Aorta (tissue), 5 donors: Measurements from ENCODE around the gene TAAR5. TPM values are rescaled to one million over a fixed set of nuclear protein-coding genes. Genes with fewer than 3 reads are reported as not detected.

Source experiments
- ATAC-seq: fragments of 200-7000 bp; cut with Tn5 transposase; one replicate; pipeline ENCODE4 v1.9.1; 2022; ENCODE audit warnings: moderate library complexity; ENCODE audit not compliant: low FRiP score
- DNase-seq, 2 donors: peaks; one replicate each; pipeline ENCODE4 v3.0.0-alpha.2; 2020
- H3K27ac ChIP-seq, 2 donors: one replicate each; pipeline ENCODE4 v1.5.1; 2013; ENCODE audit warnings: low read length in 2 of 2, mild to moderate bottlenecking in 2 of 2, moderate library complexity in 2 of 2, control low read depth in 1 of 2, inconsistent platforms in 1 of 2, low read depth in 1 of 2
- H3K27me3 ChIP-seq, 2 donors: one replicate each; pipeline ENCODE4 v1.6.1; 2013; ENCODE audit warnings: control low read depth in 1 of 2, low read length in 1 of 2, mild to moderate bottlenecking in 1 of 2, moderate library complexity in 1 of 2; ENCODE audit not compliant: insufficient read depth in 2 of 2, control insufficient read depth in 1 of 2
- H3K36me3 ChIP-seq, 2 donors: one replicate each; pipeline ENCODE4 v1.6.1; 2013; ENCODE audit warnings: control low read depth in 1 of 2, low read length in 1 of 2, mild to moderate bottlenecking in 1 of 2; ENCODE audit not compliant: insufficient read depth in 2 of 2, control insufficient read depth in 1 of 2
- H3K4me1 ChIP-seq, 2 donors: one replicate each; pipeline ENCODE4 v1.6.1; 2013; ENCODE audit warnings: low read length in 2 of 2, control low read depth in 1 of 2, mild to moderate bottlenecking in 1 of 2, moderate library complexity in 1 of 2; ENCODE audit not compliant: insufficient read depth in 2 of 2, control insufficient read depth in 1 of 2
- H3K4me3 ChIP-seq, 2 donors: one replicate each; pipeline ENCODE4 v1.5.1; 2013; ENCODE audit warnings: low read length in 2 of 2, control low read depth in 1 of 2, mild to moderate bottlenecking in 1 of 2
- H3K9me3 ChIP-seq: one replicate; pipeline ENCODE4 v1.6.1; 2013; ENCODE audit warnings: mild to moderate bottlenecking, low read length; ENCODE audit not compliant: control insufficient read depth
- WGBS, 2 donors: extraction: QIAGEN DNeasy Blood & Tissue Kit; methylation state at CpG; one replicate each; pipeline ENCODE4 v1.1.7; 2013; 5-methylcytosine and 5-hydroxymethylcytosine counted together
- intact Hi-C, 2 donors: fragments of 100-400 bp; cut with DNase I; formaldehyde crosslinking; loops; one replicate each; pipeline versions ENCODE4 v1.14.2 to v1.15.0; 2022
- polyA plus RNA-seq, 2 donors: library from polyadenylated mRNA; stranded (reverse); fragments of 200-250 nt; gene quantifications; one replicate each; pipeline ENCODE4 v1.2.3, GENCODE V29; 2013
- total RNA-seq, 2 donors: library from RNA; stranded (reverse); fragmentation: NEBNext Ultra II Directional; extraction: Animal tissue kit (Norgen Biotek cat#: 25700); gene quantifications; one replicate each; pipeline ENCODE4 v1.2.1, GENCODE V29; 2021
- donor health status: healthy with polysubstance abuse.
- donor health status: Bipolar disorder and iron deficiency.
- donor health status: DM: no; HTN: no; CAD: no.
- donor health status: DM: no; HTN: no; CAD: no.
- donor health status: DM: yes; HTN: yes; CAD: no.

The TAAR5 gene
- total and polyA plus RNA-seq, 4 donors: not detected

GRCh38 chr6:132592855-132593254 lies 3.3 kb upstream of the TAAR5 start:
- 74 to 75% methylated on average over 2 of the region's 2 CpGs for WGBS, 2 donors
- intact Hi-C loops: no loop called here
- no peak overlapping the region for H3K4me3 ChIP-seq
- H3K27ac ChIP-seq: no peak overlapping the region
- peaks cover 0 to 1% of the 10 kb centered on the region in 2 donors for H3K27me3 ChIP-seq
- DNase-seq (no peak), ATAC-seq (no peak)
- H3K36me3 ChIP-seq: no peaks in the 10 kb centered on the region
- no peaks in the 10 kb centered on the region for H3K9me3 ChIP-seq
- no peaks in the 10 kb centered on the region for H3K4me1 ChIP-seq

- WGBS, 2 donors: 74 to 87% methylated on average over 1 of the region's 1 CpG
- no peaks in the 10 kb centered on the region for H3K4me1 ChIP-seq
- H3K27ac ChIP-seq: no peak overlapping the region
- no peaks in the 10 kb centered on the region for H3K36me3 ChIP-seq
- ATAC-seq (no peak), DNase-seq (no peak)
- intact Hi-C loops: no loop called here
- H3K9me3 ChIP-seq: no peaks in the 10 kb centered on the region
- H3K4me3 ChIP-seq: no peak overlapping the region
- H3K27me3 ChIP-seq: peaks cover 0 to 1% of the 10 kb centered on the region in 2 donors
These were observed 821 bp upstream of the TAAR5 start for GRCh38 chr6:132590362-132590761.

- Histone ChIP-seq H3K4me1 (no peaks in the 10 kb centered on the region), H3K36me3 (no peaks in the 10 kb centered on the region), H3K4me3 (no peak overlapping the region), H3K9me3 (no peaks in the 10 kb centered on the region), H3K27ac (no peak overlapping the region), H3K27me3 (no peaks in the 10 kb centered on the region)
- DNase-seq: no peak
- ATAC-seq: no peak
- WGBS, 2 donors: 57 to 70% methylated on average over 2 of the region's 2 CpGs
- intact Hi-C loops: no loop called here
These were observed 2.1 kb downstream of the TAAR5 start for GRCh38 chr6:132587424-132587823.

GRCh38 chr6:132584698-132585097 lies 4.8 kb downstream of the TAAR5 start:
- DNase-seq (no peak), ATAC-seq (no peak)
- Histone ChIP-seq H3K9me3 (peaks cover 2% of the 10 kb centered on the region), H3K4me1 (no peaks in the 10 kb centered on the region), H3K27me3 (no peaks in the 10 kb centered on the region), H3K4me3 (no peak overlapping the region), H3K27ac (no peak overlapping the region), H3K36me3 (no peaks in the 10 kb centered on the region)
- intact Hi-C loops: no loop called here
- 77 to 90% methylated on average over 1 of the region's 1 CpG for WGBS, 2 donors

GRCh38 chr6:132571774-132572173 lies 17.8 kb downstream of the TAAR5 start:
- Histone ChIP-seq H3K36me3 (no peaks in the 10 kb centered on the region), H3K9me3 (no peaks in the 10 kb centered on the region), H3K27ac (no peak overlapping the region), H3K4me1 (no peaks in the 10 kb centered on the region), H3K4me3 (no peak overlapping the region), H3K27me3 (no peaks in the 10 kb centered on the region)
- ATAC-seq: no peak
- no peak for DNase-seq
- intact Hi-C loops: no loop called here

- no peaks in the 10 kb centered on the region for H3K27me3 ChIP-seq
- intact Hi-C loops: no loop called here
- no peaks in the 10 kb centered on the region for H3K36me3 ChIP-seq
- ATAC-seq: no peak
- no peak within 1 kb of the TSS for H3K27ac ChIP-seq
- H3K4me1 ChIP-seq: no peaks in the 10 kb centered on the region
- WGBS, 2 donors: 70 to 73% methylated on average over 15 of the region's 15 CpGs
- no peaks in the 10 kb centered on the region for H3K9me3 ChIP-seq
- no peak within 1 kb of the TSS for H3K4me3 ChIP-seq
- no peak for DNase-seq
These were observed 19.2 kb downstream of the TAAR5 start, which contains the start of gene TAAR6 for GRCh38 chr6:132570221-132570777. TSS of gene TAAR6 (plus strand) at chr6:132570322. CDS start at chr6:132570322, 0 bp downstream.

GRCh38 chr6:132569170-132569569 lies 20.4 kb downstream of the TAAR5 start:
- H3K4me3 ChIP-seq: no peak overlapping the region
- DNase-seq (no peak), ATAC-seq (no peak)
- H3K4me1 ChIP-seq: no peaks in the 10 kb centered on the region
- no peaks in the 10 kb centered on the region for H3K36me3 ChIP-seq
- H3K9me3 ChIP-seq: no peaks in the 10 kb centered on the region
- H3K27ac ChIP-seq: no peak overlapping the region
- 41 to 47% methylated on average over 4 of the region's 4 CpGs for WGBS, 2 donors
- intact Hi-C loops: no loop called here
- no peaks in the 10 kb centered on the region for H3K27me3 ChIP-seq

- no peaks in the 10 kb centered on the region for H3K27me3 ChIP-seq
- DNase-seq: no peak
- no peaks in the 10 kb centered on the region for H3K36me3 ChIP-seq
- no peaks in the 10 kb centered on the region for H3K4me1 ChIP-seq
- no peaks in the 10 kb centered on the region for H3K9me3 ChIP-seq
- WGBS, 2 donors: 55% methylated on average over 6 of the region's 6 CpGs
- H3K27ac ChIP-seq: no peak overlapping the region
- intact Hi-C loops: no loop called here
- no peak for ATAC-seq
- no peak overlapping the region for H3K4me3 ChIP-seq
These were observed 20.9 kb downstream of the TAAR5 start for GRCh38 chr6:132568611-132569010.

- Histone ChIP-seq H3K4me3 (no peak overlapping the region), H3K9me3 (no peaks in the 10 kb centered on the region), H3K27me3 (no peaks in the 10 kb centered on the region), H3K36me3 (no peaks in the 10 kb centered on the region), H3K4me1 (no peaks in the 10 kb centered on the region), H3K27ac (no peak overlapping the region)
- DNase-seq (no peak), ATAC-seq (no peak)
- WGBS, 2 donors: 79 to 82% methylated on average over 1 of the region's 1 CpG
- intact Hi-C loops: no loop called here
These were observed 22.0 kb downstream of the TAAR5 start for GRCh38 chr6:132567566-132567965.
